B cell (primary cell): ENCODE results near the gene SLC2A13.

Experiments
- EZH2 ChIP-seq: IDR thresholded peaks from 2 replicates; pipeline ENCODE4 v1.6.1; 2012; ENCODE audit warnings: borderline replicate concordance, low read depth, mild to moderate bottlenecking, moderate library complexity, low read length; ENCODE audit not compliant: insufficient read depth, poor library complexity, severe bottlenecking
- TF ChIP-seq, protein P1 (sequence below): fragments of 200-600 bp; IDR thresholded peaks from one replicate; pipeline ENCODE4 v1.8.0; 2022; ENCODE audit warnings: antibody characterized with exemption, mild to moderate bottlenecking

DNA sequence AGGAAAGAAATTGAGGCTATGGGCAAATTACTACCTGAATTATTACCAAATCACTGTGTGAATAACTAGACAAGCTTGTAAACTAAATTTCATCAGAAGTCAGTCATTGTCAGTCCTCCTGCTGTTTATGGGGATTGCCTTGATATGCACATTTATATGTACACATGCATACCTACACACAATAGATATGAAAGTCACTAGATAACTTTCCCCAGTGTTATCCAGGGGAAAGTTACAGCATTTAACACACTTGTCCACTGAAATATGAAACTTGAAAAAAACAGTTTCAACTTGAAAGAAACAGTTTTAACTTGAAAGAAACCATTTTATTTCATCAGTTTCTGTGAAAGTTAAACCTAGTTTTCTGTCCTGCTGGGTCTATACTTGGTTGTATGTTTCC is 199.6 kb downstream of the SLC2A13 start:
- TF ChIP-seq, protein P1, sequence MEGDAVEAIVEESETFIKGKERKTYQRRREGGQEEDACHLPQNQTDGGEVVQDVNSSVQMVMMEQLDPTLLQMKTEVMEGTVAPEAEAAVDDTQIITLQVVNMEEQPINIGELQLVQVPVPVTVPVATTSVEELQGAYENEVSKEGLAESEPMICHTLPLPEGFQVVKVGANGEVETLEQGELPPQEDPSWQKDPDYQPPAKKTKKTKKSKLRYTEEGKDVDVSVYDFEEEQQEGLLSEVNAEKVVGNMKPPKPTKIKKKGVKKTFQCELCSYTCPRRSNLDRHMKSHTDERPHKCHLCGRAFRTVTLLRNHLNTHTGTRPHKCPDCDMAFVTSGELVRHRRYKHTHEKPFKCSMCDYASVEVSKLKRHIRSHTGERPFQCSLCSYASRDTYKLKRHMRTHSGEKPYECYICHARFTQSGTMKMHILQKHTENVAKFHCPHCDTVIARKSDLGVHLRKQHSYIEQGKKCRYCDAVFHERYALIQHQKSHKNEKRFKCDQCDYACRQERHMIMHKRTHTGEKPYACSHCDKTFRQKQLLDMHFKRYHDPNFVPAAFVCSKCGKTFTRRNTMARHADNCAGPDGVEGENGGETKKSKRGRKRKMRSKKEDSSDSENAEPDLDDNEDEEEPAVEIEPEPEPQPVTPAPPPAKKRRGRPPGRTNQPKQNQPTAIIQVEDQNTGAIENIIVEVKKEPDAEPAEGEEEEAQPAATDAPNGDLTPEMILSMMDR = no peak
- no peak for TF ChIP-seq EZH2
